GM18498 (cell line): ENCODE measurements around the gene BOC.

Experiments
- ATAC-seq: cut with Tn5 transposase; IDR thresholded peaks from one replicate; pipeline ENCODE4 v1.9.1; 2021; ENCODE audit warnings: mild to moderate bottlenecking, moderate library complexity; ENCODE audit not compliant: unreplicated experiment

Gene BOC

DNA sequence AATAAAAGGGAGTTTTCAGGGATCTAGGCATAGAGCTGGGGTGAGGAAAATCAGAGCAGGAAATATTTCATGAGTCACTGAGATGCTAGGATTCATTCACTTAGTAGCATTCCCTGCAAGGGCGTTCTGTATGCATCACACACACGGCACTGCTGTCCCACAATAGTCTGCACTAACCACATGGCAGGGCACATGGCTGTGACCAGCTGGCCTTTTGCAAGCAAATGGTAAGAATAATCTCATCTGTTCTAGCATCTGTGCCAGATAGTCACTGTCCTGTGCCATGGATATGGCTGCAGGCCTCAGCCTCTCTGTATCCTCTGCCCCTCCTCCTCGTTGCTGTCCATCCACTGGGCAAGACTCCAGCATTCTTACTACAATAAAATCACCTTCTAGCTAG, 37.8 kb downstream of the BOC start:
- no peak for ATAC-seq

DNA sequence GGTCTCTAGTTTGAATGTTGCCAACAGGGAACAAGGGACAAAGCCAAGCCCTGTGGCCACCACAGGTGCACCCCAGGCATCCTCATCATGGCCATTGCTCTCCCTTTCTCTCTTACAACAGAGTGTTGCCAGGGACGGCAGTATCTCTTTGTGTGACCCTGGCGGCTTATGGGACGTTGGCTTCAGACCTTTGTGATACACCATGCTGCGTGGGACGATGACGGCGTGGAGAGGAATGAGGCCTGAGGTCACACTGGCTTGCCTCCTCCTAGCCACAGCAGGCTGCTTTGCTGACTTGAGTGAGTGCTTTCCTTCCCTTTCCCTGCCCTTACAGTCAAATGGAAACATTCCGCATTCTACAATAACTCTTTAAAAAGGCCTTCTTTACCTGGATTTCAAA, 38.2 kb downstream of the BOC start:
- ATAC-seq = no peak

DNA sequence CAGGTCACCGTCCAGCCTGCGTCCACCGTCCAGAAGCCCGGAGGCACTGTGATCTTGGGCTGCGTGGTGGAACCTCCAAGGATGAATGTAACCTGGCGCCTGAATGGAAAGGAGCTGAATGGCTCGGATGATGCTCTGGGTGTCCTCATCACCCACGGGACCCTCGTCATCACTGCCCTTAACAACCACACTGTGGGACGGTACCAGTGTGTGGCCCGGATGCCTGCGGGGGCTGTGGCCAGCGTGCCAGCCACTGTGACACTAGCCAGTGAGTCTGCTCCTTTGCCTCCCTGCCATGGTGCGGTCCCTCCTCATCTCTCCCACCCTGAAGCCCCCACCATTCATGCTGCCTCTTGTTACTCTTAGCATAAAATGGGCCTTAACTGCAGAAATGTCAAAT, 39.2 kb downstream of the BOC start:
- ATAC-seq = no peak

DNA sequence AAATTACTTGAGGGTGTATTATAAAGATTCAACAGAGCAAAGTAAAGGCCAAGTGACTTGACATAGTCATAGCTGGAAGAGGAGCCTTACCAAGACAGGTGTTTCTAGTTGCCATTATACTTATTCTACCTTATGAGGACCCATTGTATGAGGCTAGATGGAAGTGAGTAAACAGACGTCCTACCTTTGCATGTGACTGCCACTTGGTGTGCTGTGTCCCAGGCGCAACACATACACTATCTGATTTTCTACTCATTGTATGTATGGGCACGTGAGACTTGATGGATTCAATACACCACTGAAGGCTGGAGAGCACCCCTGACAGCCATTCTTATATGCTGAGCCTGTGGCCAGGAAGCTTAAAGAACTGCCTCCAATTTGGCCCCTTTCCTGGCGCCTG, 40.5 kb downstream of the BOC start:
- ATAC-seq = no peak

DNA sequence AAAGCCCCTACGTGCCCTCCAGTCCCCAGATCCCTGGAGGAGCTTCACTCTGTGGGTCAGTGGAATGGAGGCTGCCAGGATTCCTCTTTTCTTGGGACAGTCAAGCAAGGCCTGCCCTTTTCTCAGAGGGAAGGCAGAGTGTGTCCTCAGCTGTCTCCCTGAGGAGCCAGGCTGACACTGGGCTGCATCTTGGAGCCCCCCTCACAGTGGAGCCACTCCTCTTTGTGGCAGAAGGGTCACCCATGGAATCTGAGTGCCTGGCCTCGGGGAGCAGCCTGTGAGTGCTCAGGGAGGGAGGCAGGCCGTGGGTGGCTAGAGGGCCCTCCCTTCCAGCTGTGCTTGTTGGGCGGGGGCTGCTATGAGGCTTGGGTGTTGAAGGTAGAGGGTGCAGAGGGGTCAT, 41.2 kb downstream of the BOC start:
- ATAC-seq = no peak

DNA sequence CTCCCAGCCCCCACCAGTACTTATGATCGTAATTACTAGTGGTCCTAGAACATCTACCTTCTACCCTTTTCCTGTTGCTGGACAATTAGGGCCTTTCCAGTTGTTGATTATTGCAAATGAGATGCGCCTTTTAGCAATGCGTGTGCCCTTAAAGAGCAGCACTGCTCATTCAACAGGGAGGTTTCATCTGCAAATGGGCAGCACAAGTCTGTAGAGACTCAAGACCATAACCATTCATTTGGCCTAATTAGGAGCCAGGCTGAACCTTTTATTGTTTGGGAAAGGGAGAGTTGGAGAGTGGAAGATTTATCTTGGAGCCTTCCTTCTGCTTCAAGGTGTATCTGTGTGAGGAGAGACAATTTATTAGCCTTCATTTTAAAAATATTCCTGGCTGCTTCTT, 42.3 kb downstream of the BOC start:
- no peak for ATAC-seq

DNA sequence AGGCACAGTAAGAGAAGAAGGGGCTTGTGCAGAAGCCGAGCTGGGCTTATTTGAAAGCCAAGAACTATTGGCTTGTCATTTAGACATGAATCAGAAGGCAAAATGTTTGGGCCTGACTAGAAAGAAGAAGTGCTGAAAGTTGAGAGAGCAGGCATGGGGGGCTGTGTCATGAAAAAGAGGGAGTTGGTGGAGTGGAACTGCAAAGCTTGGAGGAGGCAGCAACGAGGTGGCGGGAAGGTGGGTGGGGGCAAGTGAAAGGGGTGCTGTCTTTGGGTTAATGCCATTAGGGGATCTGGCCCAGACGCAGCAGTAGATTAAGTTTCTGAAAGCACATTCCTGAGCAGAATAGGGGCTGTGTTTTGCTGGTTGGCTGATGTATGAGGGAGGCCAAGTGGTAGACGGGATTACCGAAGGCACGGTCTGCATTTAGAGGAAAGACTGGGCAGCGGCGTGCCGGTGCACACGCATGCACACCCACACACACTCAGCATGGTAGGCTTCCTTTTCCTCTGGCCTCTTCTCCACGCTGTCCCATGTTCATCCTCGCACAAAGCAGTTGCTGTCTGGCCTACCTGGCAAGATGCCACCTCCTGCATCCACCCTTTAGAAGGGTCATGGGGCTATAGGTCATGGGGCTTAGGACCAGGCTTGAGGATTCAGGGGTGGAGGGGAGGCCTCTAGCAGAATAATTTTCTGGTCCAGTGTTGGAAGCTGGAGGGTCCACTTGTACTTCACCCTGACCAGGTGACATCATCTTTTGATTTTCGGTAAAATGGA, 43.0 kb downstream of the BOC start:
- ATAC-seq = no peak

DNA sequence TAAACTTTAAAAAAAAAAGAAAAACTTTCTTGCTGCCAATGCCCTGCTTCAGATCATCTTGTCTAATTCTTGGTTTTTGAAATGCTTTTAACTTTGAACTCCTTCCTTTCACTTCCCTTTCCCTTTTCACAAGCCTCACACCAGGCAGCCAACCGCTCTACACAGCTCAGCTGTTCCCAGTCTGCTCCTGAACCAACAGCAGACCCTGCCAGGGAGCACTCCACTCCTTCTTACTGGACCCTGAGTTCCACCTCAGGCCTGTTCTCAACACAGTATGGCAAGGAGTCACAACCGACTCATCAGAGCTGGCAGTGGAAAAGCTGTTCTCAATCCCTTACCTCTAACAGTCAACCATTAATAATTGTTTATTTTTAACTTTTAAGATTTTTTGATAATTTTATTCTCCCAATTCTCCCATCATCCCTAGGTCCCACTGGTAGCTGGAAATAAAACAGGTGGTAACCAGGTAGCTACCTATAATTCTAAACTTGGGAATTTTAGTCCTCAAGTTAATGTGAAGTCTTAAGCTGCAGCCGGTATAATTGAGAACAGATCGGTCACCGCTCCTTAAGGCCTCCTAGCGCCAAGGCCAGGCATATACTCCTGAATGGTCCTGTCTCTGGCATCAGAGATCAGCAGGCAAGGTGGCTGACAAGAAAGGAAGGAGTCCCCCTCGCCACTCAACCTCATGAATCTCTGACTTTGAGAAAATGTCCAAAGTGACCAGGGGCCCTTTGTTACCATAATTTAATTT, 43.9 kb downstream of the BOC start:
- ATAC-seq = no peak

DNA sequence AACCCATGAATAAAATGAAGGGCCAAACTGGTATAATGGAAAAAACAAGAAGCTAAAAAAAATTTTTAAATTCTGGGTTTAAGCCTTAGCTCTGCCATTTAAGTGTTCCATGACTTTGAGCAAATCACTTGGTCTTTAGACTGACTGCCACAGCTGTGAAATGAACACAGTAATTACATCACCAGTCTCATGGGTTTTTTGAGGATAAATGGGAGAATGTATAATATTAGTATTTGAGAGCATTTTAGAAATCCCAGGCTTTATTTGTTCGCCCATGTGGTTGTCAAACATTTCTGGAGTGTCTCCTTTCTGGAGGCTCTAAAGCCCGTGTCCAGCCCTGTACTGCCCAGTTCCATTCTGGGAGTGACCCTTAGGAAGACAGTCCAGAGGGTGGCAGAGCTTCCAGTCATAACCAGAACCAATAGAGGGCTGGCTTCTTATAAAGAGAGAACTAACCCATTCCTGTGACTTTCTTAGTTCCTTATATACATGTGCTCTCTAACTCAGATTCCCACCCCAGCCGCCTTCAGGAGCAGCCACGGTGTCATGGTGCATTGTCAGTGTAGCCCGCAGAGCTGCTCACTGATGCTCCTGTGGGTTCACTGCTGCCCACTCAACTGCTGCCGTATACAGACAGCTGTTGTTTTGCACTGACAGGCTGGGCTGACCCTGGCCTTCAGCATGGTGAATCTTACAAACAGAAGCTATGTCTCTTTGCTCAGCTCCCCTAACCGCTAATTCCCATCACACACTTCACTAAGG, 44.7 kb downstream of the BOC start:
- no peak for ATAC-seq

DNA sequence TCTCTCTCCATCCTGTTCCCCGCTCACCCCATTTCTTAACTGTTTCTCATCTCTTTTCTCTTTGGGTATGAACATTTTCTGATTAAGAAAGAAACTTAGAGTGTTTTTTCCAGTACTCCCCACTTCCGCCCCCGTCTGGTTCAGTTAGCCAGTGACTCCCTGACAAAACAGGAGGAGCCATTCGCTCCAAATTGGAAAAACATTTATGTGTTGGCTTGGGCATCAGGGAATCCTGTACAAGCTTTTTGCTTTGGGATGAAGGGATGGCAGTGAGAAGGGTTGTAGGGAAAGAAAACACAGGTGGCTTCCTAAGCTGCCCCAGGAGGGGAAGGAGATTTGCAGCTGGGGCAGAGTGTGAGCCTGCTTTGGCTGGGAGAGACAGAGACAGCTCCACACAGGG, 47.0 kb downstream of the BOC start:
- no peak for ATAC-seq

DNA sequence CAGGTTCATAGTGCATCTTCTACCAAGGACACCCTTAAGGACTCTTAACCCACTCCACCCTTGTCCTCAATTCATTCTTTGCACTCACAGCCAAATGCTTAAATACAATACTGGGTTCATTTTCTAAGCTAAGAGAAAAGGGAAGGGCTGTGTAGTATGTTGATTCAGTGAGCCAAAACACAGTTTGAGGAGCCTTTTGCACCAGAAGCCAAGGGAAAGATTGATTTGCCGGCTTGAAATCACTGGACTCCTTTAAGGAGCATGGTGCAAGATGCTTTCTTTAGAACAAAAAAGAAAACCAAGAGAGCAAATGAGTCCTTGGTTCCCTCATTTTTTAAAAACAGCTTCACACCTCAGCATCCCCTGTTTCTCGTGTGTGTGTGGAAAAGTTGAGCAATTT, 47.8 kb downstream of the BOC start:
- no peak for ATAC-seq

DNA sequence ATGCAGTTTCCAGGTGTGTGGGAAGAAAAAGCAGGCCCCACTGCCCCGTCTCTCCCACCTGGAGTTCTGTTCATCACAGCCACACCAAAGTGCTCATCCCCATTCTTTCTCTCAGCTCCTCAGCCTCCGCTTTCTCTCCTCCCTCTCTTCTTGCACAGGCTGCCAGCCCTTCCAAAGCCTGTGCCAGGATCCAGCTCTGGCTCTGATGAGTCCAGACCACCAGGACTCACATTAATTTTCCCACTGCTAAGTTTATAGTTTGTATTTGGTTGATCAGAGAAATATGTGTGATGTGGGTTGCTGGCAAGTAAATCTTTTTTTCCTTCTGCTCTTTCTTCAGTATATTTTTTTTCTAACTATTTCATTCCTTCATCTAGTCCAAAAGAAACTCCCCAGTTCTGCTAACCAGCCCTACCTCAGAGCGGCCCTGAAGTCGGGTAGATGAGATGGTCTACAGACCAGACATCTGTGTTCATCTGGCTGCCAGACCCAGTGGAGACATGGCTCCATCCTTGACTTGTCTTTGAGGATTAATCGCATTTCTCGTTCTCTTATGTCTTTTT, 49.8 kb downstream of the BOC start:
- ATAC-seq = no peak

DNA sequence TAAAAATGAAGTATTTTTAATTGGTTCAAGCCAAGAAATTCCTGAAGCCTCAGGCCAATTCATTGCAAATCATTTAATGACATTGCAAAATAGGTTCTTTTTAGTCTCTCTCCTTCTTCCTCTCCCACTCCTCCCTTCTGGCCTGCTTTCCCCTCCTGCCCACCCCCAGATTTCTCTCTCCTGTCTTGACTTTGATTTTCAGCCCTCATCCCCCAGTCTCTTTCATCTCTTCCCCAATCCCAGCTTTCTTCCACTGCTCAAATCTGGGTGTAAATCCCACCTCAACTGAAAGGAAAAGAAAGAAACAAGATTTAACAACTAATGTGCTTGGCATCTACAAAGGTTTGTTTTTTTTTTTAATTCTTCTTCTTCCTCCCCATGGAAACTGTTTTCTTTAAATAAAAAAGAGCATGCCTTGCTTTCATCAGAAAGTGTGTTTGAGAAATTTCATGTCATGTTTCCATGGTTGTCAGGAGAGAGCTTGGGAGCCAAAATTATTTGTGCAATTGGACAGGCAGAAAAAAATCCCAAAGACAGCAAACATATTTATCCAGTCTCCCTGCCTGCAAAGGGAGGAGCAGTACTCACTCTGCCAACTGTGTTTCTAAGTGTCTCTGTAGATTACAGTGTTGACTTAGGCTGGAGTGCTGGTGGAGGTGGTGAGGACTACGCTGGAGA, 50.4 kb downstream of the BOC start:
- ATAC-seq = no peak

DNA sequence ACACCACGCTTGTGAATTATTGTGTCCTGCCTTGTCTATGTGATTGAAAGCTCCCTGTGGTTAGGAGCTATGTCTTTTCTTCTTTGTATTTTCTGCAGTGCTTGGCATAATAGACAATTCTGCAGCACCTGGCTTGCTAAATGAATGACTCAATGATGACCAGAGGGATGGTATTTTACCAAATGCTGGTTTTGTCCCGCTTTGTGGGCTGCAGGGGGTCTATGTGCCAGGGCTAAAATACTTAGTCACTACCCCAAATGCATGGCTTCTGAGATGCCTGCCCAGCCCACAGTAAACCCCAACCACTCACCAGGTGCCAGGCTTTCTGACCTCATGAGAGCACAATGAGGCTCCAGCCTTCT, 50.9 kb downstream of the BOC start:
- no peak for ATAC-seq

DNA sequence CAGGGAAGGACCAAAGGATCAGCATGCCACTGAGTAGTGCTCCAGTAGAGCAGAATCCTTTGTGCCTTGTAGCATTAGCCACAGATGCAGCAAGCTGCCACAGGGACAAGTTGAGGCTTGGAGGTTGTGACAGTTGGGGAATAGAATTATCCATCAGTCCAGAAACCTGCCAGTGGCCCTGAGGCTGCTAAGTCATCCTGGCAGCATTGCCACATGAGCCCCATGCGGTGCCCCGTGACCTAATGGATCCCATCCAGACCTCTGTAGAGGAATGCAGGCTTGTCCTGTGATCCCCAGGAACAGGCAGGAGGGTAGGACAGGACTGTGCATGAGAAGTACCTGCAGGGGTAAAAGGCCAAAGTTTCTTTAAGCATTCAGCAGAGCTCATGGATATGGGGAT, 51.7 kb downstream of the BOC start:
- no peak for ATAC-seq

DNA sequence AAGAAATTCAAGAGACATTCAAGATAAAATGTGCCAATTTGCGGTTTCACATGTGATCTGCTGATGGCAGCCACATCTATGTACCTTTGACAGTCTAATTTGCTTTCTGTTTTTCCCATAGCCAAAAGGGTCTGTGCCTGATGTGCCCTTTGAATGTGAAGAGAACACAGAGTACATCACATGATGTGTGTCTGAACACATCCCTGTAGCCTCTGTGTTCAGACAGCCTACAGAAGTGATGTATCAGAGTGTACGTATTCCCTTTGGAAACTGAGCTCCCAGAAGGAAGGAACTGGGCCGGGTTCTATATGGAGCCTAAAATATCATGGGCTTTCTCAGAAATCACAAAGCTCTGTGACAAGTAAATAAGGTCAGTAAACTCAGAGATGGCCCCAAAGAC, 52.4 kb downstream of the BOC start:
- no peak for ATAC-seq

DNA sequence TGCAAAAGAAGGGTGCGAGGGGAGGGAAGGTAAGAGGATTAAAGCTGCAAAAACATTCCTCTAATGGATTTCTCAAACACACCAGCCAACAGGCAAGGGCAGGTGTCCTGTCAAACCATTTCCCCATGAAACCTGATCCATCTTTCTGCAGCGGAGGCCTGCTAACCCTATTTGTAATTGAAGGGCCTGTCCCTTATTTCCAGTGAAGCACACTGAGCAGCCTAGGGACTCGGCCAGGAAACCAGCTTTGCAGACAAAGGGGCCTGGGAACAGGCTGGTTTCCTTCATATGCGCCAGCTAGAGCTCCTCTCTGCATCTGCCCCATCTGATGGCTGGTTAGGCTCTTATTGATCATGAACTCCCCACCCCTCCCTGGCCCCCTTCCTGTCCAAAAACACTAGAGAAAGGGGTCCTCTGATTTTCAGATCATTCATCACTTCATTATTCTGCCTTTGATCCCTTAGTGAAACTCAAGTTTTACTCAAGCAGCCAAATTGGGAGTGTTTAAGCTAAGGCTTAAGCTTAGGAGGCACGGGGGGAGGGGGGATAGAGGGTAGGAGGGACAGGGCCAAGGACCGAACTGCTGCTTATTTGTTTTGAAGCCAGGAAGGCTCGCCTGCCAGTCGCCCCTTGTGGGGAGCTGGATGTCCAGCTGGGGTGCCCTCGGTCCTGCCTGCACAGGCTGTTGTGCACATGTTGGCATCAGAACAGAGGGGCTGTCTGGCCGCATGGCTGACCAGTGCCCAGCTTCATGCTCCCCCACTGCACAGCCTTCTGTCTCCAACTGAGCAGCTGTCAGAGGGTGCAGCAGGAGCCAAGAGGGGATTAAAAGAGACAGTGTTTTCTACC, 53.1 kb downstream of the BOC start:
- no peak for ATAC-seq

DNA sequence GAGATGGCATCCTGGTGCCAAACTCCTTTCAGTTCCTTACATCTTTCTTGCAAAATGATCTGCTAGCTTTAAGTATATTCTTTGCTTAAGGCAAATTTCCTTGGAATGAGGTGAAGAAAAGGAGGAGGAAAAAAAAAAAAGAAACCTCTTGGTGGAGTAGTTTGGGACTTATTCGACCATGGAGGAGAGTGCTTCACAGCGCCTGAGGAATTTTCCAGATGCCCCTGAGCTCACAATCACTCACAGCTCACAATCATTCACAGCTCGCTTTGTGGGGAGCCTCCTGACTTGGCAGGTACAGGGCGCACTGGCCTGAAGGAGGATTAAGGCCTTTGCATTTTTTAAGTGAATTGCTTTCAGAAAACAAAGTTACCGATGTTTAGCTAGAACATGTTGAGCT, 53.9 kb downstream of the BOC start:
- no peak for ATAC-seq

DNA sequence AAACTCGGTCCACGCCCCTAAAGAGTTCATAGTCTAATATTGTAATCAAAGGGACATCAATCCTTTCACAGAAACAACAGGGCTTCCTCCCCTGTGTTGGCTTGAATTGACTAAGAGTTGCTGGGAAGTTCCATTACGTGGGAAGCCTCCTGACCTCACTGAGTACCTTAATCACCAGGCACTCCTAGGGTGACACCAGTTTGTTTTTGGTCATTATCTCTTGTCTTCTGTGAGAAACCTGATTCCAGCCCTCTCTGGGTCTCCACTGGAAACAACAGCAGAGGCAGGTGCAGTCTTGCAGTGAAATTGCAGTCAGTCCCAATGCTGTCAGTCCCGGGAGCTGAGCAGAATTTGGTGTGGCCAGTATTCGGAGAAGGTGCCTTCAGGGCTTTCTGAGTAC, 55.4 kb downstream of the BOC start:
- ATAC-seq = no peak

DNA sequence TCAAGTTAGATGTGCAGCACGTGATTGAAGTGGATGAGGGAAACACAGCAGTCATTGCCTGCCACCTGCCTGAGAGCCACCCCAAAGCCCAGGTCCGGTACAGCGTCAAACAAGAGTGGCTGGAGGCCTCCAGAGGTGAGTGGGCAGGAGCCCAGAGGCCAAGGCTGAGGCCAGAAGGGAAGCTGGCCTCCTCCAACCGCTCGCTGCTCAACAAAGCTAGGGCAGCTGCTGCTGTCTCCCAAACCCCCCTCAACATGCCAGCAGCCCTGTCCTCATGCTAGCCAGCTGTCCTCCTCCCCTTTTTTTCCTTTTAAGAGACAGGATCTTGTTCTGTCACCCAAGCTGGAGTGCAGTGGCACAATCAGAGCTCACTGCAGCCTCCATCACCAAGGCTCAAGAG, 57.0 kb downstream of the BOC start:
- ATAC-seq = no peak
